Measurements from ENCODE around the gene NEK8.
A peak's percentile ranks its signal among the peaks of the same experiment; 100 is the strongest.
"Not testable (repeated sequence)": the region's sequence is repeated elsewhere in the genome, so short reads cannot be mapped to it uniquely, and the experiment has no call there.

NEK8 gene

GRCh38 chr17:28722417-28723158, 6.0 kb upstream of the NEK8 start:
- H3K4me3 ChIP-seq (replicated peaks in 1 of 2; ENCODE audit: low read depth in 2 of 2, low read length in 2 of 2), result peak overlapping the region in 1 of 2 donors; percentile 24
- no peak for TF ChIP-seq CTCF (IDR thresholded peaks at IDR 0.05; ENCODE audit: low read depth, low read length)
- no peak for DNase-seq (ENCODE audit: low read depth in 2 of 2)

- DNase-seq (ENCODE audit: low read depth in 2 of 2), result no peak
- no peak overlapping the region for H3K4me3 ChIP-seq (replicated peaks in 1 of 2; ENCODE audit: low read depth in 2 of 2, low read length in 2 of 2)
- no peak for TF ChIP-seq CTCF (IDR thresholded peaks at IDR 0.05; ENCODE audit: low read depth, low read length)
Observed at GRCh38 chr17:28723159-28723835, 5.3 kb upstream of the NEK8 start.

GRCh38 chr17:28723836-28724499, 4.6 kb upstream of the NEK8 start:
- DNase-seq (ENCODE audit: low read depth in 2 of 2); H3K4me3 ChIP-seq (replicated peaks in 1 of 2; ENCODE audit: low read depth in 2 of 2, low read length in 2 of 2): not testable (repeated sequence)

GRCh38 chr17:28724500-28725165, 4.0 kb upstream of the NEK8 start:
- no peak for TF ChIP-seq CTCF (IDR thresholded peaks at IDR 0.05; ENCODE audit: low read depth, low read length)
- DNase-seq (ENCODE audit: low read depth in 2 of 2), result no peak
- peak overlapping the region in 1 of 2 donors; percentile 74 for H3K4me3 ChIP-seq (replicated peaks in 1 of 2; ENCODE audit: low read depth in 2 of 2, low read length in 2 of 2)

- peak; percentile 54 to 70 for DNase-seq (ENCODE audit: low read depth in 2 of 2)
- TF ChIP-seq CTCF (IDR thresholded peaks at IDR 0.05; ENCODE audit: low read depth, low read length), result no peak
- peak overlapping the region; percentile 74 to 83 for H3K4me3 ChIP-seq (replicated peaks in 1 of 2; ENCODE audit: low read depth in 2 of 2, low read length in 2 of 2)
Observed at GRCh38 chr17:28725166-28725659, 3.4 kb upstream of the NEK8 start.

- TF ChIP-seq CTCF (IDR thresholded peaks at IDR 0.05; ENCODE audit: low read depth, low read length), result no peak
- H3K4me3 ChIP-seq (replicated peaks in 1 of 2; ENCODE audit: low read depth in 2 of 2, low read length in 2 of 2), result peak overlapping the region; percentile 74 to 83
- DNase-seq (ENCODE audit: low read depth in 2 of 2), result peak; percentile 77 to 85
Observed at GRCh38 chr17:28725660-28726225, 2.8 kb upstream of the NEK8 start.

Data from cardiac fibroblast (primary cell).